ENCODE data around the gene CLCA4.

Gene CLCA4

DNA sequence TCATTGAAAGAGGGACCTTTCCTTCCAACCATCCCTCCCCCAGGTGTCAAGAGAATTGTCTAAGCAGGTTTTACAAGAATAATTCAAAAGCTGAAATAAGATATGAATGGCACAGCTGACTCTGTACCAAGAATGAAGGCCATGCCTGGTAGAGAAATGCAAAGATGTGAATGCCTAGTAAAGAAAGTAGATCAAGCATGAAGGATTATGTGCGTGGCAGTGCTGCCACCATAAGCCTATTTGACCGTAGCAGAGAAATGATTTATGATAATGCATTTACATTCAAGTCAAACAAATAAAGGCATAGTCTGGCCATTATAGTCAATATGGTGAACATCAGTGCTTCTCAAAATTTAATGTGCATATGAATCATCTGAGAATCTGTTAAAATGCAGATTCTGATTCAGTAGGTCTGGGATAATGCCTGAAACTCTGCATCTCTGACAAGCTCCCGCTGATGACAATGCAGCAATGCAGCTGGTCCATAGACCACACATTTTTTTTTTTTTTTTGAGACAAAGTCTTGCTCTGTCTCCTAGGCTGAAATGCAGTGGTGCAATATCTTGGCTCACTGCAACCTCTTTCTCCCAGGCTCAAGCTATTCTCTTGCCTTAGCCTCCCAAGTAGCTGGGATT, 16.6 kb upstream of the CLCA4 start:
- no peak for DNase-seq
- Mint-ChIP-seq H3K4me3 (no peak overlapping the region), H3K36me3 (ENCODE audit: low read depth) (no peaks in the 10 kb centered on the region), H3K27ac (no peak overlapping the region), H3K4me1 (no peaks in the 10 kb centered on the region), H3K27me3 (ENCODE audit: low read depth, poor library complexity) (no peaks in the 10 kb centered on the region), H3K9me3 (no peaks in the 10 kb centered on the region)
- TF ChIP-seq, protein P1, sequence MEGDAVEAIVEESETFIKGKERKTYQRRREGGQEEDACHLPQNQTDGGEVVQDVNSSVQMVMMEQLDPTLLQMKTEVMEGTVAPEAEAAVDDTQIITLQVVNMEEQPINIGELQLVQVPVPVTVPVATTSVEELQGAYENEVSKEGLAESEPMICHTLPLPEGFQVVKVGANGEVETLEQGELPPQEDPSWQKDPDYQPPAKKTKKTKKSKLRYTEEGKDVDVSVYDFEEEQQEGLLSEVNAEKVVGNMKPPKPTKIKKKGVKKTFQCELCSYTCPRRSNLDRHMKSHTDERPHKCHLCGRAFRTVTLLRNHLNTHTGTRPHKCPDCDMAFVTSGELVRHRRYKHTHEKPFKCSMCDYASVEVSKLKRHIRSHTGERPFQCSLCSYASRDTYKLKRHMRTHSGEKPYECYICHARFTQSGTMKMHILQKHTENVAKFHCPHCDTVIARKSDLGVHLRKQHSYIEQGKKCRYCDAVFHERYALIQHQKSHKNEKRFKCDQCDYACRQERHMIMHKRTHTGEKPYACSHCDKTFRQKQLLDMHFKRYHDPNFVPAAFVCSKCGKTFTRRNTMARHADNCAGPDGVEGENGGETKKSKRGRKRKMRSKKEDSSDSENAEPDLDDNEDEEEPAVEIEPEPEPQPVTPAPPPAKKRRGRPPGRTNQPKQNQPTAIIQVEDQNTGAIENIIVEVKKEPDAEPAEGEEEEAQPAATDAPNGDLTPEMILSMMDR (IDR thresholded peaks at IDR 0.05) = no peak

DNA sequence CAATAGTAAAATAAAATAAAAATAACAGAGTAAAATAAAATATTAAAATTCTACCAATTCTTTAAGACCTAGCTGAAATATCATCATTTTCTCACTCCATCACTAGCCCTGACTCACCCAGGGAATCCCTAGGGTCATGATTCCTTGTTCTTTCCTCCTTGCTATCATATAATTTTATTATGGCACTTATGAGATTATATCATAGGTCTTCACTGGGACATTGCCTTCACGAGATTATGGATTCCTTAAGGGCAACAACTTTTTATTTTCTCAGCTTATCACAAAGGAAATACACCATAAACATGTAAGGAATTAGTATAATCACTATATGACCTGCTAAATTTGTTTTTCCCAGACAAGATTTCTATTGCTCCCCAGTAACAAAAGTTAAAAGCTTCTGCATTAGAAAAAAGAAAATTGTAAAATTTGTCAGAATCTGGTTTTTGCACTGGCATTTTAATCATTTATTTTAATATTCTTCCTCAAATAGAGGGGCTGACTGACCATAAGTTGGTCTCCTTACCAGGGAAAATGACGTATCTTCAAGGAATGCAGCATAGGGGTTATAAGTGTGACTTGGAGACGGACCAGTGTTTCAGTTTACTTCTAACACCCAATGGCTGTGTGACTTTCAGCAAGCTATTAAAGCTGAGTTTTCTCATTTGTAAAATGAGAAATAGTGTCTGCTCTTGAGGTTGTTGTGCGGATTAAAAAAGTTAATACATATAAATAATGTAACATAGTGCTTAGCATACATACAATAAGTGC, 8.8 kb upstream of the CLCA4 start:
- Mint-ChIP-seq H3K27me3 (ENCODE audit: low read depth, poor library complexity) (peaks cover 3% of the 10 kb centered on the region), H3K4me3 (no peak overlapping the region), H3K9me3 (no peaks in the 10 kb centered on the region), H3K27ac (no peak overlapping the region), H3K4me1 (no peaks in the 10 kb centered on the region), H3K36me3 (ENCODE audit: low read depth) (no peaks in the 10 kb centered on the region)
- TF ChIP-seq, protein P1 (IDR thresholded peaks at IDR 0.05) = no peak
- DNase-seq = no peak

- Mint-ChIP-seq H3K27ac (no peak overlapping the region), H3K4me1 (no peaks in the 10 kb centered on the region), H3K9me3 (no peaks in the 10 kb centered on the region), H3K4me3 (no peak overlapping the region), H3K36me3 (ENCODE audit: low read depth) (no peaks in the 10 kb centered on the region), H3K27me3 (ENCODE audit: low read depth, poor library complexity) (peaks cover 3% of the 10 kb centered on the region)
- DNase-seq = no peak
- TF ChIP-seq, protein P1 (IDR thresholded peaks at IDR 0.05) = no peak
Observed at GRCh38 chr1:86538775-86539174, 8.1 kb upstream of the CLCA4 start.

GRCh38 chr1:86541859-86542258, 5.0 kb upstream of the CLCA4 start:
- H3K27me3 Mint-ChIP-seq (ENCODE audit: low read depth, poor library complexity) = no peaks in the 10 kb centered on the region
- TF ChIP-seq, protein P1 (IDR thresholded peaks at IDR 0.05) = no peak
- no peaks in the 10 kb centered on the region for H3K4me1 Mint-ChIP-seq
- DNase-seq = no peak
- H3K9me3 Mint-ChIP-seq = peaks cover 8% of the 10 kb centered on the region
- no peak overlapping the region for H3K4me3 Mint-ChIP-seq
- H3K27ac Mint-ChIP-seq = no peak overlapping the region
- H3K36me3 Mint-ChIP-seq (ENCODE audit: low read depth) = no peaks in the 10 kb centered on the region

DNA sequence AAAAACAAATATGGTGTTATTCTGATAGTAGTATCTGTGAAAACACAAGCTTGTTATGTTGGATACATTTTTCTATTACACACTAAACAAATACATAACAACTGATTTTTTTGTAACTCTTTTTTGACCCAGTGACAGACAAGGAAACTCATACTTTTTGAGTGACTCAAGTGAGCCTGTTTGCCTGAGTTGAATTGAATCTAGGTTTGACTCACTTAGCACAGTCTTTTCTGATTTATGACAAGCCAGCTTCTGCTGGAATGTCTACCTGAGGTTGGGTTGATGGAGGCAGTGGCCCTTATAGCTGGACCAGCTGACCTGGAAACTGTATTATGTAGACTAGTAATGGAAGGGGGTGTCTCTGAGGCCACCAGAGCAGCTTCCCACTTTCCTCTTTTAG, 4.2 kb upstream of the CLCA4 start:
- Mint-ChIP-seq H3K9me3 (peaks cover 8% of the 10 kb centered on the region), H3K27ac (no peak overlapping the region), H3K4me3 (no peak overlapping the region), H3K4me1 (no peaks in the 10 kb centered on the region), H3K27me3 (ENCODE audit: low read depth, poor library complexity) (no peaks in the 10 kb centered on the region), H3K36me3 (ENCODE audit: low read depth) (no peaks in the 10 kb centered on the region)
- TF ChIP-seq, protein P1 (IDR thresholded peaks at IDR 0.05) = no peak
- DNase-seq = no peak

GRCh38 chr1:86548839-86549238, 2.0 kb downstream of the CLCA4 start:
- TF ChIP-seq, protein P1 (IDR thresholded peaks at IDR 0.05) = no peak
- no peak overlapping the region for H3K4me3 Mint-ChIP-seq
- DNase-seq = no peak
- H3K27ac Mint-ChIP-seq = no peak overlapping the region
- no peaks in the 10 kb centered on the region for H3K36me3 Mint-ChIP-seq (ENCODE audit: low read depth)
- peaks cover 12% of the 10 kb centered on the region for H3K9me3 Mint-ChIP-seq
- no peaks in the 10 kb centered on the region for H3K4me1 Mint-ChIP-seq
- H3K27me3 Mint-ChIP-seq (ENCODE audit: low read depth, poor library complexity) = peaks cover under 1% of the 10 kb centered on the region
